ENCODE results near the gene MB21D2. TPM values are rescaled to one million over a fixed set of nuclear protein-coding genes. Genes with fewer than 3 reads are reported as not detected.
A peak's percentile ranks its signal among the peaks of the same experiment; 100 is the strongest.
"Not testable (repeated sequence)": the region's sequence is repeated elsewhere in the genome, so short reads cannot be mapped to it uniquely, and the experiment has no call there.

The MB21D2 gene
- polyA plus RNA-seq (2013, experiment 1 of 2) = 3.3 TPM
- 3.2 TPM for polyA plus RNA-seq (2013, experiment 2 of 2)

- 0% methylated on average over 33 to 41 of the region's 66 CpGs for WGBS, 2 experiments (ENCODE audit: insufficient coverage in 2 of 2)
- Histone ChIP-seq H3K9me3 (ENCODE audit: control insufficient read depth, low read length) (no peaks in the 10 kb centered on the region), H3K36me3 (ENCODE audit: control insufficient read depth, insufficient read depth, low read length) (no peaks in the 10 kb centered on the region), H3K4me1 (ENCODE audit: control insufficient read depth, insufficient read depth, low read length, poor library complexity, severe bottlenecking) (peaks cover 7% of the 10 kb centered on the region), H3K4me3 (ENCODE audit: extremely low read depth, insufficient read depth, low read length, poor library complexity, severe bottlenecking) (peak within 1 kb of the TSS; percentile 84), H3K27ac (ENCODE audit: low read depth, low read length, severe bottlenecking) (peak within 1 kb of the TSS; percentile 86)
Observed at GRCh38 chr3:192917404-192918274, at the start of gene MB21D2. Gene MB21D2, minus strand, starts transcription at chr3:192917856. Its CDS starts 16 bp downstream, at chr3:192917840.

GRCh38 chr3:192964959-192965719, 47.5 kb upstream of the MB21D2 start:
- not testable (repeated sequence) for H3K4me3 ChIP-seq (ENCODE audit: extremely low read depth, insufficient read depth, low read length, poor library complexity, severe bottlenecking); H3K36me3 ChIP-seq (ENCODE audit: control insufficient read depth, insufficient read depth, low read length); H3K27ac ChIP-seq (ENCODE audit: low read depth, low read length, severe bottlenecking); H3K9me3 ChIP-seq (ENCODE audit: control insufficient read depth, low read length); H3K4me1 ChIP-seq (ENCODE audit: control insufficient read depth, insufficient read depth, low read length, poor library complexity, severe bottlenecking)
- 89 to 90% methylated on average over 8 to 10 of the region's 21 CpGs for WGBS, 2 experiments (ENCODE audit: insufficient coverage in 2 of 2)

GRCh38 chr3:192959773-192960172, 42.1 kb upstream of the MB21D2 start:
- H3K4me3 ChIP-seq (ENCODE audit: extremely low read depth, insufficient read depth, low read length, poor library complexity, severe bottlenecking) = no peak overlapping the region
- WGBS, 2 experiments (ENCODE audit: insufficient coverage in 2 of 2) = 83% methylated on average over 2 of the region's 3 CpGs; no CpG with 5 or more reads in 1 of the 2 experiments
- no peaks in the 10 kb centered on the region for H3K9me3 ChIP-seq (ENCODE audit: control insufficient read depth, low read length)
- peaks cover 4% of the 10 kb centered on the region for H3K4me1 ChIP-seq (ENCODE audit: control insufficient read depth, insufficient read depth, low read length, poor library complexity, severe bottlenecking)
- no peaks in the 10 kb centered on the region for H3K36me3 ChIP-seq (ENCODE audit: control insufficient read depth, insufficient read depth, low read length)
- H3K27ac ChIP-seq (ENCODE audit: low read depth, low read length, severe bottlenecking) = no peak overlapping the region

- Histone ChIP-seq H3K9me3 (ENCODE audit: control insufficient read depth, low read length) (no peaks in the 10 kb centered on the region), H3K4me1 (ENCODE audit: control insufficient read depth, insufficient read depth, low read length, poor library complexity, severe bottlenecking) (peaks cover 4% of the 10 kb centered on the region), H3K36me3 (ENCODE audit: control insufficient read depth, insufficient read depth, low read length) (no peaks in the 10 kb centered on the region), H3K4me3 (ENCODE audit: extremely low read depth, insufficient read depth, low read length, poor library complexity, severe bottlenecking) (no peak overlapping the region), H3K27ac (ENCODE audit: low read depth, low read length, severe bottlenecking) (peak overlapping the region; percentile 32)
Observed at GRCh38 chr3:192958219-192958872, 40.7 kb upstream of the MB21D2 start.

- Histone ChIP-seq H3K4me3 (ENCODE audit: extremely low read depth, insufficient read depth, low read length, poor library complexity, severe bottlenecking) (no peak overlapping the region), H3K9me3 (ENCODE audit: control insufficient read depth, low read length) (no peaks in the 10 kb centered on the region), H3K36me3 (ENCODE audit: control insufficient read depth, insufficient read depth, low read length) (no peaks in the 10 kb centered on the region), H3K27ac (ENCODE audit: low read depth, low read length, severe bottlenecking) (peak overlapping the region; percentile 32), H3K4me1 (ENCODE audit: control insufficient read depth, insufficient read depth, low read length, poor library complexity, severe bottlenecking) (peaks cover 4% of the 10 kb centered on the region)
- WGBS, 2 experiments (ENCODE audit: insufficient coverage in 2 of 2) = 100% methylated on average over 1 to 2 of the region's 6 CpGs
Observed at GRCh38 chr3:192957441-192958021, 39.9 kb upstream of the MB21D2 start.

GRCh38 chr3:192953926-192954325, 36.3 kb upstream of the MB21D2 start:
- WGBS, 2 experiments (ENCODE audit: insufficient coverage in 2 of 2) = no CpG with 5 or more reads among the region's 5 CpGs
- H3K9me3 ChIP-seq (ENCODE audit: control insufficient read depth, low read length) = no peaks in the 10 kb centered on the region
- no peaks in the 10 kb centered on the region for H3K36me3 ChIP-seq (ENCODE audit: control insufficient read depth, insufficient read depth, low read length)
- no peak overlapping the region for H3K27ac ChIP-seq (ENCODE audit: low read depth, low read length, severe bottlenecking)
- no peak overlapping the region for H3K4me3 ChIP-seq (ENCODE audit: extremely low read depth, insufficient read depth, low read length, poor library complexity, severe bottlenecking)
- peaks cover 4% of the 10 kb centered on the region for H3K4me1 ChIP-seq (ENCODE audit: control insufficient read depth, insufficient read depth, low read length, poor library complexity, severe bottlenecking)

- Histone ChIP-seq H3K4me3 (ENCODE audit: extremely low read depth, insufficient read depth, low read length, poor library complexity, severe bottlenecking) (no peak overlapping the region), H3K4me1 (ENCODE audit: control insufficient read depth, insufficient read depth, low read length, poor library complexity, severe bottlenecking) (no peaks in the 10 kb centered on the region), H3K9me3 (ENCODE audit: control insufficient read depth, low read length) (no peaks in the 10 kb centered on the region), H3K36me3 (ENCODE audit: control insufficient read depth, insufficient read depth, low read length) (no peaks in the 10 kb centered on the region), H3K27ac (ENCODE audit: low read depth, low read length, severe bottlenecking) (no peak overlapping the region)
- WGBS, 2 experiments (ENCODE audit: insufficient coverage in 2 of 2) = no CpG with 5 or more reads among the region's 1 CpG
Observed at GRCh38 chr3:192947421-192947820, 29.8 kb upstream of the MB21D2 start.

- Histone ChIP-seq H3K4me1 (ENCODE audit: control insufficient read depth, insufficient read depth, low read length, poor library complexity, severe bottlenecking) (no peaks in the 10 kb centered on the region), H3K9me3 (ENCODE audit: control insufficient read depth, low read length) (no peaks in the 10 kb centered on the region), H3K27ac (ENCODE audit: low read depth, low read length, severe bottlenecking) (no peak overlapping the region), H3K4me3 (ENCODE audit: extremely low read depth, insufficient read depth, low read length, poor library complexity, severe bottlenecking) (no peak overlapping the region), H3K36me3 (ENCODE audit: control insufficient read depth, insufficient read depth, low read length) (no peaks in the 10 kb centered on the region)
- 71% methylated on average over 1 of the region's 2 CpGs; no CpG with 5 or more reads in 1 of the 2 experiments for WGBS, 2 experiments (ENCODE audit: insufficient coverage in 2 of 2)
Observed at GRCh38 chr3:192943393-192943792, 25.7 kb upstream of the MB21D2 start.

GRCh38 chr3:192942625-192943024, 25.0 kb upstream of the MB21D2 start:
- Histone ChIP-seq H3K4me3 (ENCODE audit: extremely low read depth, insufficient read depth, low read length, poor library complexity, severe bottlenecking) (no peak overlapping the region), H3K9me3 (ENCODE audit: control insufficient read depth, low read length) (no peaks in the 10 kb centered on the region), H3K27ac (ENCODE audit: low read depth, low read length, severe bottlenecking) (no peak overlapping the region), H3K36me3 (ENCODE audit: control insufficient read depth, insufficient read depth, low read length) (no peaks in the 10 kb centered on the region), H3K4me1 (ENCODE audit: control insufficient read depth, insufficient read depth, low read length, poor library complexity, severe bottlenecking) (no peaks in the 10 kb centered on the region)
- 75 to 100% methylated on average over 1 of the region's 2 CpGs for WGBS, 2 experiments (ENCODE audit: insufficient coverage in 2 of 2)

GRCh38 chr3:192940129-192940528, 22.5 kb upstream of the MB21D2 start:
- no peak overlapping the region for H3K4me3 ChIP-seq (ENCODE audit: extremely low read depth, insufficient read depth, low read length, poor library complexity, severe bottlenecking)
- H3K4me1 ChIP-seq (ENCODE audit: control insufficient read depth, insufficient read depth, low read length, poor library complexity, severe bottlenecking) = no peaks in the 10 kb centered on the region
- no peak overlapping the region for H3K27ac ChIP-seq (ENCODE audit: low read depth, low read length, severe bottlenecking)
- 85 to 93% methylated on average over 3 of the region's 4 CpGs for WGBS, 2 experiments (ENCODE audit: insufficient coverage in 2 of 2)
- no peaks in the 10 kb centered on the region for H3K9me3 ChIP-seq (ENCODE audit: control insufficient read depth, low read length)
- no peaks in the 10 kb centered on the region for H3K36me3 ChIP-seq (ENCODE audit: control insufficient read depth, insufficient read depth, low read length)

Measured in mesodermal cell (in vitro differentiated cells).